Glomerular endothelial cell (primary cell): ENCODE results near the gene MGAM2. TPM values are rescaled to one million over a fixed set of nuclear protein-coding genes. Genes with fewer than 3 reads are reported as not detected.

Experiments
- DNase-seq: peaks from one replicate; pipeline ENCODE4 v3.0.0-alpha.2; 2011; ENCODE audit warnings: low read depth, low spot score; ENCODE audit errors: extremely low read depth
- total RNA-seq: library from RNA; depleted of rRNA; stranded (reverse); fragments of >200 nt; gene quantifications from 2 replicates; pipeline ENCODE4 v1.2.3, GENCODE V29; 2015

MGAM2 gene
- total RNA-seq, 1 donor from 2014 or later: not detected

GRCh38 chr7:142250705-142251104, 139.2 kb downstream of the MGAM2 start:
- no peak for DNase-seq

- DNase-seq: no peak
Measured at GRCh38 chr7:142257958-142258357, 146.4 kb downstream of the MGAM2 start, which contains the start of gene PRSS58. Gene PRSS58 (minus strand): TSS chr7:142258058. CDS start chr7:142257707, 351 bp downstream.

- DNase-seq: no peak
Measured at GRCh38 chr7:142263598-142264380, 152.3 kb downstream of the MGAM2 start.

Other genes with a start within 250 kb of the MGAM2 start
- gene OR9A4, start 195.3 kb upstream of the MGAM2 start, total RNA-seq: not detected in 2 replicates
- not detected in 2 replicates for gene CLEC5A, start 164.7 kb upstream of the MGAM2 start, total RNA-seq
- not detected in 2 replicates for gene TAS2R38, start 137.9 kb upstream of the MGAM2 start, total RNA-seq
- gene MGAM, start 115.8 kb upstream of the MGAM2 start, total RNA-seq: 0.06 TPM in 1 of 2 replicates, not detected in the other
- not detected in 2 replicates for gene PRSS58, start 146.3 kb downstream of the MGAM2 start, total RNA-seq